ENCODE measurements around the gene SLC9C2.
"Not testable (repeated sequence)": the region's sequence is repeated elsewhere in the genome, so short reads cannot be mapped to it uniquely, and the experiment has no call there.

SLC9C2 gene

GRCh38 chr1:173580071-173580470 is 22.8 kb downstream of the SLC9C2 start:
- no peak for DNase-seq (ENCODE audit: low spot score)
- H3K27ac ChIP-seq (ENCODE audit: poor library complexity, severe bottlenecking), result no peak overlapping the region
- TF ChIP-seq CTCF (IDR thresholded peaks at IDR 0.05; ENCODE audit: poor library complexity, severe bottlenecking), result no peak
- no peak overlapping the region for H3K4me3 ChIP-seq (ENCODE audit: severe bottlenecking)
- H3K4me1 ChIP-seq (ENCODE audit: insufficient read depth, poor library complexity, severe bottlenecking), result no peaks in the 10 kb centered on the region
- H3K9me3 ChIP-seq (ENCODE audit: severe bottlenecking), result no peaks in the 10 kb centered on the region
- ATAC-seq (ENCODE audit: low read depth), result no peak
- H3K27me3 ChIP-seq (ENCODE audit: insufficient read depth, poor library complexity, severe bottlenecking), result no peaks in the 10 kb centered on the region
- no peaks in the 10 kb centered on the region for H3K36me3 ChIP-seq (ENCODE audit: low read depth)

- TF ChIP-seq CTCF (IDR thresholded peaks at IDR 0.05; ENCODE audit: poor library complexity, severe bottlenecking), result no peak
- no peaks in the 10 kb centered on the region for H3K9me3 ChIP-seq (ENCODE audit: severe bottlenecking)
- H3K36me3 ChIP-seq (ENCODE audit: low read depth), result no peaks in the 10 kb centered on the region
- H3K4me1 ChIP-seq (ENCODE audit: insufficient read depth, poor library complexity, severe bottlenecking), result no peaks in the 10 kb centered on the region
- ATAC-seq (ENCODE audit: low read depth), result peak; percentile 81
- no peak overlapping the region for H3K4me3 ChIP-seq (ENCODE audit: severe bottlenecking)
- H3K27ac ChIP-seq (ENCODE audit: poor library complexity, severe bottlenecking), result no peak overlapping the region
- H3K27me3 ChIP-seq (ENCODE audit: insufficient read depth, poor library complexity, severe bottlenecking), result no peaks in the 10 kb centered on the region
- DNase-seq (ENCODE audit: low spot score), result no peak
Measured at GRCh38 chr1:173573596-173573995, 29.3 kb downstream of the SLC9C2 start.

- Histone ChIP-seq H3K9me3 (ENCODE audit: severe bottlenecking) (no peaks in the 10 kb centered on the region), H3K27me3 (ENCODE audit: insufficient read depth, poor library complexity, severe bottlenecking) (no peaks in the 10 kb centered on the region), H3K4me1 (ENCODE audit: insufficient read depth, poor library complexity, severe bottlenecking) (no peaks in the 10 kb centered on the region), H3K27ac (ENCODE audit: poor library complexity, severe bottlenecking) (no peak overlapping the region), H3K36me3 (ENCODE audit: low read depth) (no peaks in the 10 kb centered on the region), H3K4me3 (ENCODE audit: severe bottlenecking) (no peak overlapping the region)
- DNase-seq (ENCODE audit: low spot score), result no peak
- ATAC-seq (ENCODE audit: low read depth), result no peak
- no peak for TF ChIP-seq CTCF (IDR thresholded peaks at IDR 0.05; ENCODE audit: poor library complexity, severe bottlenecking)
Measured at GRCh38 chr1:173572201-173572873, 30.5 kb downstream of the SLC9C2 start.

GRCh38 chr1:173570370-173571007 is 32.4 kb downstream of the SLC9C2 start:
- no peak overlapping the region for H3K27ac ChIP-seq (ENCODE audit: poor library complexity, severe bottlenecking)
- no peak for DNase-seq (ENCODE audit: low spot score)
- H3K9me3 ChIP-seq (ENCODE audit: severe bottlenecking), result no peaks in the 10 kb centered on the region
- no peaks in the 10 kb centered on the region for H3K36me3 ChIP-seq (ENCODE audit: low read depth)
- H3K4me1 ChIP-seq (ENCODE audit: insufficient read depth, poor library complexity, severe bottlenecking), result no peaks in the 10 kb centered on the region
- H3K27me3 ChIP-seq (ENCODE audit: insufficient read depth, poor library complexity, severe bottlenecking), result no peaks in the 10 kb centered on the region
- no peak for ATAC-seq (ENCODE audit: low read depth)
- H3K4me3 ChIP-seq (ENCODE audit: severe bottlenecking), result no peak overlapping the region
- no peak for TF ChIP-seq CTCF (IDR thresholded peaks at IDR 0.05; ENCODE audit: poor library complexity, severe bottlenecking)

- no peak for TF ChIP-seq CTCF (IDR thresholded peaks at IDR 0.05; ENCODE audit: poor library complexity, severe bottlenecking)
- Histone ChIP-seq H3K9me3 (ENCODE audit: severe bottlenecking) (no peaks in the 10 kb centered on the region), H3K27me3 (ENCODE audit: insufficient read depth, poor library complexity, severe bottlenecking) (no peaks in the 10 kb centered on the region), H3K4me1 (ENCODE audit: insufficient read depth, poor library complexity, severe bottlenecking) (no peaks in the 10 kb centered on the region), H3K4me3 (ENCODE audit: severe bottlenecking) (no peak overlapping the region), H3K36me3 (ENCODE audit: low read depth) (no peaks in the 10 kb centered on the region), H3K27ac (ENCODE audit: poor library complexity, severe bottlenecking) (no peak overlapping the region)
- ATAC-seq (ENCODE audit: low read depth) (no peak), DNase-seq (ENCODE audit: low spot score) (no peak)
Measured at GRCh38 chr1:173568483-173568882, 34.4 kb downstream of the SLC9C2 start.

GRCh38 chr1:173563846-173564245 is 39.0 kb downstream of the SLC9C2 start:
- not testable (repeated sequence) for H3K27me3 ChIP-seq (ENCODE audit: insufficient read depth, poor library complexity, severe bottlenecking); DNase-seq (ENCODE audit: low spot score); H3K27ac ChIP-seq (ENCODE audit: poor library complexity, severe bottlenecking)

More at GRCh38 chr1:173563846-173564245, 39.0 kb downstream of the SLC9C2 start:
- H3K4me1 ChIP-seq (ENCODE audit: insufficient read depth, poor library complexity, severe bottlenecking); H3K9me3 ChIP-seq (ENCODE audit: severe bottlenecking); H3K36me3 ChIP-seq (ENCODE audit: low read depth); ATAC-seq (ENCODE audit: low read depth); H3K4me3 ChIP-seq (ENCODE audit: severe bottlenecking): not testable (repeated sequence)
